Measurements from ENCODE around the gene G6PC3. TPM values are rescaled to one million over a fixed set of nuclear protein-coding genes. Genes with fewer than 3 reads are reported as not detected.

G6PC3 gene
- total and polyA plus RNA-seq, 10 of the 15 experiments (the other 5 are each of a cell fraction or from before 2014, with no cell fraction given) = 13.0 to 93.7 (median 43.0) TPM

DNA sequence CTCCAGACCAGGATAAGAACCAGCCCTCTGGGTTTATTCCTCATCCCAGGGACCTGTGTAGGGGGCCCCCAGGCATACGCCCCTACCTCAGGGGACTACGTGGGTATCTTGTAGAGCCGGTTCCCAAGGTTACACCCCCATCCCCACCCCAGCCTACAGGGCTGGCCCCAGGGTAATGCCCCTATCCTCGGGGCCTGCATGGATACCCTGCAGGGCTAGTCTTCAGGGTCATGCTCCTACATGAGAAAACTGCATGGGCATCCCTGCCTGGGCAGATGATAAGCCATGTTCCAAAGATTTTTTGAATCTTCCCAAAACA, 38.7 kb downstream of the G6PC3 start:
- H3K27me3 ChIP-seq (replicated peaks in 1 of 2; ENCODE audit: control insufficient read depth in 2 of 2, insufficient read depth in 2 of 2, low read length in 1 of 2) = no peaks in the 10 kb centered on the region
- H3K9ac ChIP-seq (ENCODE audit: control insufficient read depth, insufficient read depth, low read length) = peak overlapping the region; percentile 22; the same call in 1 of the 2 replicates
- intact Hi-C loops (cut with micrococcal nuclease; ENCODE audit: unreplicated experiment) = no loop called here
- H3K79me2 ChIP-seq (ENCODE audit: control insufficient read depth, insufficient read depth, low read length) = peaks cover 49% of the 10 kb centered on the region
- in situ Hi-C loops (cut with MboI) = loop anchor here (25.0 kb wide), 1 partner anchor 897 kb away; the partner anchor contains the start of gene TMEM106A
- RAD21 ChIA-PET (ENCODE audit: unreplicated experiment) = interaction anchor here (0.6 to 1.2 kb wide), 3 partner anchors 14 to 101 kb away, joined by 3 to 4 read pairs (median 3); partner anchors contain the start of gene HDAC5
- ATAC-seq (no peak), DNase-seq (ENCODE audit: low read depth, low spot score) (no peak), FAIRE-seq (no peak)
- H3K27ac ChIP-seq (ENCODE audit: control insufficient read depth, insufficient read depth) = peak overlapping the region; percentile 1; the same call in 1 of the 2 replicates
- no peak overlapping the region for H2AFZ ChIP-seq (ENCODE audit: control insufficient read depth, low read depth, low read length)
- peaks cover 18% of the 10 kb centered on the region for H3K4me1 ChIP-seq (ENCODE audit: control insufficient read depth, insufficient read depth, low read length)
- peak overlapping the region; percentile 98 for H3K4me2 ChIP-seq (ENCODE audit: control insufficient read depth, insufficient read depth)
- H4K20me1 ChIP-seq (ENCODE audit: control insufficient read depth, insufficient read depth) = no peaks in the 10 kb centered on the region
- no peaks in the 10 kb centered on the region for H3K9me3 ChIP-seq (replicated peaks; ENCODE audit: control insufficient read depth, insufficient read depth, low read length)
- 75% methylated on average over 4 of the region's 4 CpGs for WGBS (ENCODE audit: insufficient coverage, insufficient replicate concordance, low lambda C conversion rate, missing lambda C conversion rate)
- no peak for TF ChIP-seq GATAD2B (conservative IDR thresholded peaks at IDR 0.05; ENCODE audit: low read depth)
- TF ChIP-seq SMC3 (IDR thresholded peaks at IDR 0.05; ENCODE audit: borderline replicate concordance, low read length) = no peak
- no peak for TF ChIP-seq MYC (IDR thresholded peaks at IDR 0.05; ENCODE audit: insufficient read depth, insufficient read length, insufficient replicate concordance, low read length, severe bottlenecking)
- TF ChIP-seq SUPT20H (IDR thresholded peaks at IDR 0.05; ENCODE audit: borderline replicate concordance, control insufficient read depth, low read depth, low read length) = no peak
- TF ChIP-seq ZBED1 (IDR thresholded peaks at IDR 0.05; ENCODE audit: borderline replicate concordance) = no peak
- TF ChIP-seq FOS (IDR thresholded peaks at IDR 0.05; ENCODE audit: borderline replicate concordance, extremely low read depth, insufficient read length) = no peak
- TF ChIP-seq RFX5 (IDR thresholded peaks at IDR 0.05; ENCODE audit: low read depth, low read length) = no peak
- TF ChIP-seq CHD2 (IDR thresholded peaks at IDR 0.05; ENCODE audit: borderline replicate concordance, low read depth, low read length) = no peak
- TF ChIP-seq ETV6 (conservative IDR thresholded peaks at IDR 0.05 in 1 of 2, IDR thresholded peaks at IDR 0.05 in 1 of 2; ENCODE audit: borderline replicate concordance in 1 of 2, low read depth in 1 of 2) = no peak
- TF ChIP-seq EGR1 (IDR thresholded peaks at IDR 0.05; ENCODE audit: borderline replicate concordance in 1 of 2, low read depth in 2 of 2, low read length in 2 of 2) = no peak
- no peak for TF ChIP-seq LARP7 (IDR thresholded peaks at IDR 0.05)
- SMC1A ChIA-PET (ENCODE audit: uncharacterized antibody, unreplicated experiment) = interaction anchor here (0.8 to 1.6 kb wide), 4 partner anchors 18 to 95 kb away, joined by 3 read pairs; partner anchors contain the start of gene TMEM101
- CTCF ChIA-PET = interaction anchor here (1.4 to 5.1 kb wide), 3 partner anchors 13 to 41 kb away, joined by 3 to 40 read pairs (median 3); partner anchors contain the start of gene HDAC5
- POLR2A ChIA-PET = interaction anchor here (3.4 kb wide), 1 partner anchor 43 kb away, joined by 12 read pairs; the partner anchor contains the start of gene LSM12
- no peaks in the 10 kb centered on the region; a peak in 2 of 4 replicates for H3K36me3 ChIP-seq (ENCODE audit: control insufficient read depth in 2 of 2, insufficient read depth in 2 of 2, low read length in 1 of 2)
- BruUV-seq (replicated peaks) = no TSS peak
- peak overlapping the region; percentile 84; the same call in 1 of the 2 replicates for H3K4me3 ChIP-seq
